OCI-LY1 (cell line): ENCODE measurements around the gene IFT22.

ENCODE experiments used
- H2AFZ ChIP-seq: fragments of 200-600 bp; sonication (generic), shearing (Covaris generic); 2 replicates; pipeline ENCODE4 v1.6.0; 2014; ENCODE audit warnings: antibody characterized with exemption, mild to moderate bottlenecking, low read length
- H3F3A ChIP-seq: fragments of 200-600 bp; sonication (generic), shearing (Covaris generic); 2 replicates; pipeline ENCODE4 v1.6.0; 2014; ENCODE audit warnings: mild to moderate bottlenecking, antibody characterized with exemption, low read length, moderate library complexity; ENCODE audit not compliant: insufficient read depth
- H3K27ac ChIP-seq: fragments of 200-600 bp; sonication (generic); 2 replicates; pipeline ENCODE4 v1.5.1; 2014; ENCODE audit warnings: low read length, mixed run types, mild to moderate bottlenecking, low read depth; ENCODE audit not compliant: poor library complexity, severe bottlenecking
- H3K27me3 ChIP-seq: fragments of 200-600 bp; sonication (generic); 2 replicates; pipeline ENCODE4 v1.6.0; 2014; ENCODE audit warnings: antibody characterized with exemption, mild to moderate bottlenecking, low read length, moderate library complexity; ENCODE audit not compliant: insufficient read depth
- H3K36me3 ChIP-seq: fragments of 200-600 bp; sonication (generic); 2 replicates; pipeline ENCODE4 v1.6.1; 2014; ENCODE audit warnings: mild to moderate bottlenecking, antibody characterized with exemption, low read length, moderate library complexity, mixed read lengths; ENCODE audit not compliant: insufficient read depth
- H3K4me1 ChIP-seq: fragments of 200-600 bp; sonication (generic); 2 replicates; pipeline ENCODE4 v1.5.1; 2014; ENCODE audit warnings: mild to moderate bottlenecking, low read length, moderate library complexity; ENCODE audit not compliant: insufficient read depth, severe bottlenecking
- H3K4me2 ChIP-seq: fragments of 200-600 bp; sonication (generic), shearing (Covaris generic); 2 replicates; pipeline ENCODE4 v1.6.1; 2014; ENCODE audit warnings: low read length
- H3K4me3 ChIP-seq: fragments of 200-600 bp; sonication (generic); 2 replicates; pipeline ENCODE4 v1.5.1; 2014; ENCODE audit warnings: low read length, low read depth, mild to moderate bottlenecking, mixed read lengths; ENCODE audit not compliant: poor library complexity, severe bottlenecking
- H3K79me2 ChIP-seq: fragments of 200-600 bp; shearing (Covaris generic); 2 replicates; pipeline ENCODE4 v1.6.1; 2016; ENCODE audit warnings: mixed run types, low read length, mixed read lengths; ENCODE audit not compliant: insufficient read depth
- H3K9ac ChIP-seq: fragments of 200-600 bp; sonication (generic), shearing (Covaris generic); 2 replicates; pipeline ENCODE4 v1.6.1; 2014; ENCODE audit warnings: mild to moderate bottlenecking, low read length, mixed read lengths
- H3K9me2 ChIP-seq: fragments of 200-600 bp; sonication (generic), shearing (Covaris generic); 2 replicates; pipeline ENCODE4 v1.6.1; 2014; ENCODE audit warnings: low read depth, mild to moderate bottlenecking, low read length, mixed read lengths
- H3K9me3 ChIP-seq: fragments of 200-600 bp; shearing (Covaris generic); 2 replicates; pipeline ENCODE4 v1.6.1; 2014; ENCODE audit warnings: low read length, mixed read lengths
- H4K20me1 ChIP-seq: fragments of 200-600 bp; sonication (generic), shearing (Covaris generic); 2 replicates; pipeline ENCODE4 v1.6.0; 2016; ENCODE audit warnings: mild to moderate bottlenecking, low read length; ENCODE audit not compliant: insufficient read depth
- EZH2 ChIP-seq: fragments of 200-600 bp; sonication (generic), shearing (Covaris generic); IDR thresholded peaks from 2 replicates; pipeline ENCODE4 v1.8.0; 2017; ENCODE audit warnings: borderline replicate concordance, mixed run types, mild to moderate bottlenecking, antibody characterized with exemption, low read length, moderate library complexity, mixed read lengths
- TF ChIP-seq, protein P1 (sequence below): fragments of 200-600 bp; sonication (generic), shearing (Covaris generic); IDR thresholded peaks from 2 replicates; pipeline ENCODE4 v1.5.1; 2017; ENCODE audit warnings: mild to moderate bottlenecking, antibody characterized with exemption, low read length, moderate library complexity, mixed read lengths

IFT22 gene

DNA sequence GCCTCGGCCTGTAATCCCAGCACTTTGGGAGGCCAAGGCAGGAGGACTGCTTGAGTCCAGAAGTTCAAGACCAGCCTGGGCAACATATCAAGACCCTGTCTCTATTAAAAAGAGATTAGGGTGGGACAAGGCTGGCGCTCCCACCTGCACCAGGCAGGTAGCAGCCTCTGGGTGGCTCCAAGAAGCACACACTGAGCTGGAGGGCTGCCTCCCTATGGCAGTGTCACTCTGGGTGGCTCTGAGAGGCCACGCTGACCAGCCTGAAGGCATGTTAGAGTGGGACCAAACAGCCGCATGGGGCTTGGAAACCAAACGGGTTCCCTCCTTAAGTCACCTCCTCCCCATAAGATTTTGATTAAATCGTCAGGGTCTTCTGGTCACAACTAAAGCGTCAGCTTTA is 21.3 kb upstream of the IFT22 start:
- Histone ChIP-seq H3K9me2 (no peaks in the 10 kb centered on the region), H2AFZ (no peak overlapping the region), H3K27ac (no peak overlapping the region), H3K79me2 (no peaks in the 10 kb centered on the region), H3K4me3 (no peak overlapping the region), H3F3A (no peaks in the 10 kb centered on the region), H3K4me2 (no peak overlapping the region), H3K27me3 (no peaks in the 10 kb centered on the region; the same call in 1 of the 2 replicates), H3K9me3 (no peaks in the 10 kb centered on the region), H3K4me1 (no peaks in the 10 kb centered on the region), H3K36me3 (no peaks in the 10 kb centered on the region), H3K9ac (no peak overlapping the region), H4K20me1 (no peaks in the 10 kb centered on the region)
- no peak for TF ChIP-seq EZH2
- TF ChIP-seq, protein P1, sequence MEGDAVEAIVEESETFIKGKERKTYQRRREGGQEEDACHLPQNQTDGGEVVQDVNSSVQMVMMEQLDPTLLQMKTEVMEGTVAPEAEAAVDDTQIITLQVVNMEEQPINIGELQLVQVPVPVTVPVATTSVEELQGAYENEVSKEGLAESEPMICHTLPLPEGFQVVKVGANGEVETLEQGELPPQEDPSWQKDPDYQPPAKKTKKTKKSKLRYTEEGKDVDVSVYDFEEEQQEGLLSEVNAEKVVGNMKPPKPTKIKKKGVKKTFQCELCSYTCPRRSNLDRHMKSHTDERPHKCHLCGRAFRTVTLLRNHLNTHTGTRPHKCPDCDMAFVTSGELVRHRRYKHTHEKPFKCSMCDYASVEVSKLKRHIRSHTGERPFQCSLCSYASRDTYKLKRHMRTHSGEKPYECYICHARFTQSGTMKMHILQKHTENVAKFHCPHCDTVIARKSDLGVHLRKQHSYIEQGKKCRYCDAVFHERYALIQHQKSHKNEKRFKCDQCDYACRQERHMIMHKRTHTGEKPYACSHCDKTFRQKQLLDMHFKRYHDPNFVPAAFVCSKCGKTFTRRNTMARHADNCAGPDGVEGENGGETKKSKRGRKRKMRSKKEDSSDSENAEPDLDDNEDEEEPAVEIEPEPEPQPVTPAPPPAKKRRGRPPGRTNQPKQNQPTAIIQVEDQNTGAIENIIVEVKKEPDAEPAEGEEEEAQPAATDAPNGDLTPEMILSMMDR, result no peak

DNA sequence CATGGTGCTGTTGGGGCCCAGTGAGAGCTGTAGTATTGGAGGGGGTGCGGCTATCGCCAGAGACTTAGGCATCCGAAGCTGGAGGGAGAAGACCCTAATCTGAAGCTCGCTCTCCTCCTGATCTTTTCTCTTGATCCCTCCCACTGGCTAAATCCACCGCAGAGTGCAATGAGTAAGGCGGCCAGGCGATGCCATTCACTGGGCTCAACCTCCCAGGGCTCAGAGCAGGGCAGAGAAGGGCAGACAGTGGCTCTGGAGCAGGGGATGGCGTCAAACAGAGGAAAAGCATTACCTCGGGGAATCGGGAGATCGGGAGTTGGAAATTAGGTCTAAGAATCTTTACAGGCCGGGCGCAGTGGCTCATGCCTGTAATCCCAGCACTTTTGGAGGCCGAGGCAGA is 18.8 kb upstream of the IFT22 start:
- H3F3A ChIP-seq, result no peaks in the 10 kb centered on the region
- no peaks in the 10 kb centered on the region for H4K20me1 ChIP-seq
- no peaks in the 10 kb centered on the region for H3K9me3 ChIP-seq
- H3K9me2 ChIP-seq, result no peaks in the 10 kb centered on the region
- no peaks in the 10 kb centered on the region for H3K4me1 ChIP-seq
- H3K27me3 ChIP-seq, result no peaks in the 10 kb centered on the region; the same call in 1 of the 2 replicates
- TF ChIP-seq, protein P1, result no peak
- no peak for TF ChIP-seq EZH2
- H3K9ac ChIP-seq, result no peak overlapping the region
- H3K4me2 ChIP-seq, result no peak overlapping the region
- H2AFZ ChIP-seq, result no peak overlapping the region
- no peaks in the 10 kb centered on the region for H3K79me2 ChIP-seq
- no peak overlapping the region for H3K4me3 ChIP-seq
- no peaks in the 10 kb centered on the region for H3K36me3 ChIP-seq
- no peak overlapping the region for H3K27ac ChIP-seq

DNA sequence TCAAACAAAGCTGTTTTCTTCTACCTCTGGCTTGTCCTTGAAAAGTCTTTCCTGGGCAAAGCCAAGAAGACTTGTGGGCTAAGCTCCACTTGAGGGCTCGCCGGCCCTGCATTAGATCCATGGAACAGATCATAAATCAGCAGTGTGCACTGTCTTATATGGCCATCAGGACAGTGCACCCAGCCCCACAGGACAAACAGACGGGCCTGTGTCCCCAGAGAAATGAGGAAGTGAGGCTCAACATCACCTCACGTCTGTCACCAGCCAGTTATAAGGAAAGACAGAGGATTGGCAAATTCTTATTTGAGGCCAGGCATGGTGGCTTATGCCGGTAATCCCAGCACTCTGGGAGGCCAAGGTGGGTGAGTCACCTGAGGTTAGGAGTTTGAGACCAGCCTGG is 12.3 kb upstream of the IFT22 start:
- Histone ChIP-seq H3K9me3 (no peaks in the 10 kb centered on the region), H3K79me2 (no peaks in the 10 kb centered on the region), H3K4me1 (no peaks in the 10 kb centered on the region), H3K9ac (no peak overlapping the region), H3K36me3 (no peaks in the 10 kb centered on the region), H3K4me2 (no peak overlapping the region), H2AFZ (no peak overlapping the region), H3K27me3 (no peaks in the 10 kb centered on the region), H3K27ac (no peak overlapping the region), H4K20me1 (no peaks in the 10 kb centered on the region), H3K9me2 (no peaks in the 10 kb centered on the region), H3K4me3 (no peak overlapping the region), H3F3A (no peaks in the 10 kb centered on the region)
- TF ChIP-seq EZH2, result no peak
- TF ChIP-seq, protein P1, result no peak
